ENCODE data around the gene ZNF319.
"Not testable (repeated sequence)": the region's sequence is repeated elsewhere in the genome, so short reads cannot be mapped to it uniquely, and the experiment has no call there.

The ZNF319 gene

GRCh38 chr16:57979006-57979585 is 21.4 kb downstream of the ZNF319 start:
- Histone ChIP-seq H3K9ac (ENCODE audit: low read depth, low read length) (no peak overlapping the region), H3K36me3 (ENCODE audit: insufficient read depth, low read depth, low read length) (no peaks in the 10 kb centered on the region), H3K9me3 (ENCODE audit: insufficient read depth, low read depth, low read length) (no peaks in the 10 kb centered on the region), H3K27ac (ENCODE audit: low read length) (no peak overlapping the region), H3K4me3 (ENCODE audit: low read length) (no peak overlapping the region), H3K4me1 (ENCODE audit: insufficient read depth, low read length) (no peaks in the 10 kb centered on the region), H3K27me3 (ENCODE audit: insufficient read depth, low read length) (peaks cover 7% of the 10 kb centered on the region)

- H3K27me3 ChIP-seq (ENCODE audit: insufficient read depth, low read length); H3K4me3 ChIP-seq (ENCODE audit: low read length); H3K27ac ChIP-seq (ENCODE audit: low read length); H3K36me3 ChIP-seq (ENCODE audit: insufficient read depth, low read depth, low read length); H3K4me1 ChIP-seq (ENCODE audit: insufficient read depth, low read length); H3K9ac ChIP-seq (ENCODE audit: low read depth, low read length); H3K9me3 ChIP-seq (ENCODE audit: insufficient read depth, low read depth, low read length): not testable (repeated sequence)
These were observed 22.4 kb downstream of the ZNF319 start for GRCh38 chr16:57978070-57978465.

GRCh38 chr16:57977418-57978069 is 22.9 kb downstream of the ZNF319 start:
- no peak overlapping the region for H3K4me3 ChIP-seq (ENCODE audit: low read length)
- H3K36me3 ChIP-seq (ENCODE audit: insufficient read depth, low read depth, low read length), result no peaks in the 10 kb centered on the region
- H3K27ac ChIP-seq (ENCODE audit: low read length), result no peak overlapping the region
- H3K9ac ChIP-seq (ENCODE audit: low read depth, low read length), result no peak overlapping the region
- no peaks in the 10 kb centered on the region for H3K27me3 ChIP-seq (ENCODE audit: insufficient read depth, low read length)
- no peaks in the 10 kb centered on the region for H3K4me1 ChIP-seq (ENCODE audit: insufficient read depth, low read length)
- no peaks in the 10 kb centered on the region for H3K9me3 ChIP-seq (ENCODE audit: insufficient read depth, low read depth, low read length)

GRCh38 chr16:57976331-57976796 is 24.1 kb downstream of the ZNF319 start:
- Histone ChIP-seq H3K27ac (ENCODE audit: low read length) (no peak overlapping the region), H3K27me3 (ENCODE audit: insufficient read depth, low read length) (no peaks in the 10 kb centered on the region), H3K9me3 (ENCODE audit: insufficient read depth, low read depth, low read length) (no peaks in the 10 kb centered on the region), H3K36me3 (ENCODE audit: insufficient read depth, low read depth, low read length) (no peaks in the 10 kb centered on the region), H3K4me3 (ENCODE audit: low read length) (no peak overlapping the region), H3K9ac (ENCODE audit: low read depth, low read length) (no peak overlapping the region), H3K4me1 (ENCODE audit: insufficient read depth, low read length) (no peaks in the 10 kb centered on the region)

- no peaks in the 10 kb centered on the region for H3K36me3 ChIP-seq (ENCODE audit: insufficient read depth, low read depth, low read length)
- H3K9me3 ChIP-seq (ENCODE audit: insufficient read depth, low read depth, low read length), result no peaks in the 10 kb centered on the region
- no peaks in the 10 kb centered on the region for H3K4me1 ChIP-seq (ENCODE audit: insufficient read depth, low read length)
- H3K27me3 ChIP-seq (ENCODE audit: insufficient read depth, low read length), result no peaks in the 10 kb centered on the region
- H3K9ac ChIP-seq (ENCODE audit: low read depth, low read length), result no peak overlapping the region
- no peak overlapping the region for H3K27ac ChIP-seq (ENCODE audit: low read length)
- no peak overlapping the region for H3K4me3 ChIP-seq (ENCODE audit: low read length)
These were observed 28.2 kb downstream of the ZNF319 start for GRCh38 chr16:57972306-57972705.

GRCh38 chr16:57971848-57972247 is 28.6 kb downstream of the ZNF319 start:
- no peak overlapping the region for H3K9ac ChIP-seq (ENCODE audit: low read depth, low read length)
- H3K27me3 ChIP-seq (ENCODE audit: insufficient read depth, low read length), result no peaks in the 10 kb centered on the region
- no peak overlapping the region for H3K27ac ChIP-seq (ENCODE audit: low read length)
- H3K4me3 ChIP-seq (ENCODE audit: low read length), result no peak overlapping the region
- no peaks in the 10 kb centered on the region for H3K4me1 ChIP-seq (ENCODE audit: insufficient read depth, low read length)
- no peaks in the 10 kb centered on the region for H3K9me3 ChIP-seq (ENCODE audit: insufficient read depth, low read depth, low read length)
- no peaks in the 10 kb centered on the region for H3K36me3 ChIP-seq (ENCODE audit: insufficient read depth, low read depth, low read length)

GRCh38 chr16:57970970-57971369 is 29.5 kb downstream of the ZNF319 start, which contains the start of gene CNGB1:
TSS of gene CNGB1 (minus strand) at chr16:57971128. CDS start at chr16:57967286, 3,842 bp downstream.
- H3K27me3 ChIP-seq (ENCODE audit: insufficient read depth, low read length), result no peaks in the 10 kb centered on the region
- H3K4me3 ChIP-seq (ENCODE audit: low read length), result no peak within 1 kb of the TSS
- no peak within 1 kb of the TSS for H3K27ac ChIP-seq (ENCODE audit: low read length)
- no peaks in the 10 kb centered on the region for H3K36me3 ChIP-seq (ENCODE audit: insufficient read depth, low read depth, low read length)
- no peaks in the 10 kb centered on the region for H3K9me3 ChIP-seq (ENCODE audit: insufficient read depth, low read depth, low read length)
- no peaks in the 10 kb centered on the region for H3K4me1 ChIP-seq (ENCODE audit: insufficient read depth, low read length)
- no peak within 1 kb of the TSS for H3K9ac ChIP-seq (ENCODE audit: low read depth, low read length)

- Histone ChIP-seq H3K27ac (ENCODE audit: low read length) (no peak overlapping the region), H3K9ac (ENCODE audit: low read depth, low read length) (no peak overlapping the region), H3K4me1 (ENCODE audit: insufficient read depth, low read length) (no peaks in the 10 kb centered on the region)
These were observed 30.2 kb downstream of the ZNF319 start for GRCh38 chr16:57970319-57970718.

GRCh38 chr16:57969451-57970123 is 30.9 kb downstream of the ZNF319 start:
- no peak overlapping the region for H3K4me3 ChIP-seq (ENCODE audit: low read length)
- H3K27me3 ChIP-seq (ENCODE audit: insufficient read depth, low read length), result no peaks in the 10 kb centered on the region
- no peaks in the 10 kb centered on the region for H3K4me1 ChIP-seq (ENCODE audit: insufficient read depth, low read length)
- no peak overlapping the region for H3K9ac ChIP-seq (ENCODE audit: low read depth, low read length)
- no peaks in the 10 kb centered on the region for H3K36me3 ChIP-seq (ENCODE audit: insufficient read depth, low read depth, low read length)
- no peak overlapping the region for H3K27ac ChIP-seq (ENCODE audit: low read length)
- no peaks in the 10 kb centered on the region for H3K9me3 ChIP-seq (ENCODE audit: insufficient read depth, low read depth, low read length)

More at GRCh38 chr16:57970319-57970718, 30.2 kb downstream of the ZNF319 start:
- H3K27me3 ChIP-seq (ENCODE audit: insufficient read depth, low read length), result no peaks in the 10 kb centered on the region
- no peaks in the 10 kb centered on the region for H3K9me3 ChIP-seq (ENCODE audit: insufficient read depth, low read depth, low read length)
- H3K36me3 ChIP-seq (ENCODE audit: insufficient read depth, low read depth, low read length), result no peaks in the 10 kb centered on the region
- no peak overlapping the region for H3K4me3 ChIP-seq (ENCODE audit: low read length)

- Histone ChIP-seq H3K27me3 (ENCODE audit: insufficient read depth, low read length) (no peaks in the 10 kb centered on the region), H3K4me3 (ENCODE audit: low read length) (no peak overlapping the region), H3K4me1 (ENCODE audit: insufficient read depth, low read length) (no peaks in the 10 kb centered on the region), H3K36me3 (ENCODE audit: insufficient read depth, low read depth, low read length) (no peaks in the 10 kb centered on the region), H3K27ac (ENCODE audit: low read length) (no peak overlapping the region), H3K9me3 (ENCODE audit: insufficient read depth, low read depth, low read length) (no peaks in the 10 kb centered on the region), H3K9ac (ENCODE audit: low read depth, low read length) (no peak overlapping the region)
These were observed 32.6 kb downstream of the ZNF319 start for GRCh38 chr16:57967916-57968315.

GRCh38 chr16:57966986-57967385 is 33.5 kb downstream of the ZNF319 start:
- Histone ChIP-seq H3K9me3 (ENCODE audit: insufficient read depth, low read depth, low read length) (no peaks in the 10 kb centered on the region), H3K27me3 (ENCODE audit: insufficient read depth, low read length) (no peaks in the 10 kb centered on the region), H3K4me1 (ENCODE audit: insufficient read depth, low read length) (no peaks in the 10 kb centered on the region), H3K9ac (ENCODE audit: low read depth, low read length) (no peak overlapping the region), H3K4me3 (ENCODE audit: low read length) (no peak overlapping the region), H3K27ac (ENCODE audit: low read length) (no peak overlapping the region), H3K36me3 (ENCODE audit: insufficient read depth, low read depth, low read length) (no peaks in the 10 kb centered on the region)

Data from iPS-20b (cell line).